GM23248 (cell line): Measurements from ENCODE around the gene BASP1. TPM values are rescaled to one million over a fixed set of nuclear protein-coding genes. Genes with fewer than 3 reads are reported as not detected.

Source experiments
- DNase-seq: peaks from one replicate; pipeline ENCODE4 v3.0.0-alpha.2; 2015
- H2AFZ ChIP-seq: fragments of 200-600 bp; sonication (generic); 2 replicates; pipeline ENCODE4 v1.6.1; 2016; ENCODE audit warnings: antibody characterized with exemption
- H3F3A ChIP-seq: fragments of 200-600 bp; sonication (generic); 2 replicates; pipeline ENCODE4 v1.6.1; 2016; ENCODE audit warnings: mild to moderate bottlenecking, antibody characterized with exemption, mixed run types; ENCODE audit not compliant: insufficient read depth
- H3K27ac ChIP-seq: fragments of 200-600 bp; sonication (generic); 2 replicates; pipeline ENCODE4 v1.5.1; 2016; ENCODE audit warnings: mild to moderate bottlenecking
- H3K27me3 ChIP-seq: fragments of 200-600 bp; sonication (generic); replicated peaks from 2 replicates; pipeline ENCODE4 v1.6.1; 2016; ENCODE audit warnings: mild to moderate bottlenecking; ENCODE audit not compliant: insufficient read depth
- H3K36me3 ChIP-seq: fragments of 200-600 bp; sonication (generic); 2 replicates; pipeline ENCODE4 v1.6.1; 2016; ENCODE audit warnings: low read depth, mild to moderate bottlenecking
- H3K4me1 ChIP-seq: fragments of 200-600 bp; sonication (generic); 2 replicates; pipeline ENCODE4 v1.6.1; 2016; ENCODE audit warnings: mild to moderate bottlenecking; ENCODE audit not compliant: insufficient read depth
- H3K4me2 ChIP-seq: fragments of 200-600 bp; sonication (generic); one replicate; pipeline ENCODE4 v1.6.1; 2016; ENCODE audit warnings: mild to moderate bottlenecking; ENCODE audit not compliant: unreplicated experiment
- H3K4me3 ChIP-seq: fragments of 200-600 bp; sonication (generic); 2 replicates; pipeline ENCODE4 v1.5.1; 2016; ENCODE audit warnings: mild to moderate bottlenecking
- H3K79me2 ChIP-seq: fragments of 200-600 bp; sonication (generic); 2 replicates; pipeline ENCODE4 v1.6.1; 2016; ENCODE audit warnings: mild to moderate bottlenecking; ENCODE audit not compliant: insufficient read depth
- H3K9ac ChIP-seq: fragments of 200-600 bp; sonication (generic); 2 replicates; pipeline ENCODE4 v1.6.1; 2016; ENCODE audit warnings: mild to moderate bottlenecking
- H3K9me2 ChIP-seq: fragments of 200-600 bp; sonication (generic); 2 replicates; pipeline ENCODE4 v1.6.1; 2016; ENCODE audit warnings: mixed run types, mild to moderate bottlenecking, moderate library complexity; ENCODE audit not compliant: insufficient read depth
- H3K9me3 ChIP-seq: fragments of 200-600 bp; sonication (generic); one replicate; pipeline ENCODE4 v1.6.1; 2017; ENCODE audit warnings: low read depth
- H4K20me1 ChIP-seq: fragments of 200-600 bp; sonication (generic); 2 replicates; pipeline ENCODE4 v1.6.0; 2016; ENCODE audit not compliant: insufficient read depth
- EZH2 ChIP-seq: fragments of 200-600 bp; sonication (generic); IDR thresholded peaks from 2 replicates; pipeline ENCODE4 v1.6.1; 2018; ENCODE audit warnings: antibody characterized with exemption, mild to moderate bottlenecking; ENCODE audit not compliant: insufficient read depth, poor library complexity, severe bottlenecking
- EZH2phosphoT487 ChIP-seq: fragments of 200-600 bp; sonication (generic); IDR thresholded peaks from 2 replicates; pipeline ENCODE4 v1.6.1; 2018; ENCODE audit warnings: antibody characterized with exemption, moderate library complexity, mild to moderate bottlenecking, low read depth; ENCODE audit not compliant: insufficient read depth
- WGBS, 2 experiments: methylation state at CpG; one replicate each; pipeline ENCODE4 v1.1.6; 2015 to 2017; ENCODE audit warnings: low lambda C conversion rate in 2 of 2, low coverage in 1 of 2; ENCODE audit errors: missing lambda C conversion rate in 2 of 2; 5-methylcytosine and 5-hydroxymethylcytosine counted together
- in situ Hi-C: fragments of 300-500 bp; cut with MboI; formaldehyde crosslinking; loops from 2 replicates; pipeline ENCODE4 v1.15.0; 2020
- polyA plus RNA-seq: library from polyadenylated mRNA; unstranded; fragments of >200 nt; fragmentation: Nextera tagmentation; extraction: Ambion mirVana; gene quantifications from 2 replicates; pipeline ENCODE4 v1.2.1, GENCODE V29; 2016
- total RNA-seq: library from RNA; depleted of rRNA; stranded (reverse); fragments of >200 nt; shearing (Covaris generic); gene quantifications from 2 replicates; pipeline ENCODE4 v1.2.3, GENCODE V29; 2014

Gene BASP1
- total and polyA plus RNA-seq, 2 experiments from 2014 or later: 58.4 to 121 TPM

- 84 to 91% methylated on average over 9 of the region's 9 CpGs for WGBS, 2 experiments
- Histone ChIP-seq H3K4me3 (no peak overlapping the region), H2AFZ (no peak overlapping the region), H3K79me2 (no peaks in the 10 kb centered on the region), H3K4me2 (no peak overlapping the region), H3K27ac (no peak overlapping the region), H3K9me3 (no peaks in the 10 kb centered on the region), H3K27me3 (no peaks in the 10 kb centered on the region), H3K36me3 (no peaks in the 10 kb centered on the region), H3K9me2 (no peaks in the 10 kb centered on the region), H3K9ac (no peak overlapping the region), H3K4me1 (no peaks in the 10 kb centered on the region), H3F3A (no peaks in the 10 kb centered on the region), H4K20me1 (no peaks in the 10 kb centered on the region)
- in situ Hi-C loops: no loop called here
- DNase-seq: no peak
- TF ChIP-seq EZH2phosphoT487: no peak
- TF ChIP-seq EZH2: no peak
Measured at GRCh38 chr5:17290540-17290974, 73.1 kb downstream of the BASP1 start.

DNA sequence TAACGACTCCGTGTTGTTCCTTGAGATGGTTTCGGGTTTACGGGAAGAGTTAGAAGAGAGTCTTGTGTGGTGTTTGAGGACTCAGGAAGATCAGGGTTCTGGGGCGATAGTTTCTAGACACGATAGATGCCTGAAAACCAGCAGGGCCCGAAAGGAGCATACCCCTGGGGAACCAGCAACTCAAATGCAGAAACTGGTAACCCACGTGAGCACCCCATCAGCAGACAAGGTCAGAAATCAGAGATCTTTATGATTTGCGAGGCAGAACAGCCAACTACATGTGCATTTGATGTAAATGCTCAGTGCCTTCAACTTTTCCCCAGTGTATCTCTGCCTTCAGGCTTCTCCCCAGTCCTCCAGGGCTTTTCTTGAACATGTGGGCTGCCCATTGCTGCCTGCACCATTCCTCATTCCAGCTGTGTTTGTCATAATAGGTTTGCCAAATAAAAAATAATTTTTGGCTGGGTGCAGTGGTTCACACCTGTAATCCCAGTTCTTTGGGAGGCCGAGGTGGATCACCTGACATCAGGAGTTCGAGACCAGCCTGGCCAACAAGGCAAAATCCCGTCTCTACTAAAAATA is 75.1 kb downstream of the BASP1 start:
- Histone ChIP-seq H4K20me1 (no peaks in the 10 kb centered on the region), H3K79me2 (no peaks in the 10 kb centered on the region), H3K9me3 (no peaks in the 10 kb centered on the region), H3K4me1 (no peaks in the 10 kb centered on the region), H3F3A (no peaks in the 10 kb centered on the region), H3K4me3 (no peak overlapping the region), H3K27me3 (no peaks in the 10 kb centered on the region), H3K9me2 (no peaks in the 10 kb centered on the region), H3K27ac (no peak overlapping the region), H3K9ac (no peak overlapping the region), H3K36me3 (no peaks in the 10 kb centered on the region), H2AFZ (no peak overlapping the region), H3K4me2 (no peak overlapping the region)
- no peak for DNase-seq
- no peak for TF ChIP-seq EZH2phosphoT487
- no peak for TF ChIP-seq EZH2
- 88 to 89% methylated on average over 12 of the region's 12 CpGs for WGBS, 2 experiments
- in situ Hi-C loops: no loop called here

- H3K36me3 ChIP-seq: no peaks in the 10 kb centered on the region
- no peaks in the 10 kb centered on the region for H3K4me1 ChIP-seq
- H3K4me3 ChIP-seq: no peak overlapping the region
- no peak overlapping the region for H3K9ac ChIP-seq
- no peaks in the 10 kb centered on the region for H3K79me2 ChIP-seq
- no peaks in the 10 kb centered on the region for H4K20me1 ChIP-seq
- in situ Hi-C loops: no loop called here
- no peak overlapping the region for H3K27ac ChIP-seq
- WGBS, 2 experiments: 88 to 92% methylated on average over 8 of the region's 8 CpGs
- TF ChIP-seq EZH2 (no peak), EZH2phosphoT487 (no peak)
- no peaks in the 10 kb centered on the region for H3K9me3 ChIP-seq
- no peaks in the 10 kb centered on the region for H3K9me2 ChIP-seq
- no peaks in the 10 kb centered on the region for H3K27me3 ChIP-seq
- no peaks in the 10 kb centered on the region for H3F3A ChIP-seq
- no peak overlapping the region for H3K4me2 ChIP-seq
- no peak for DNase-seq
- H2AFZ ChIP-seq: no peak overlapping the region
Measured at GRCh38 chr5:17294639-17295311, 77.3 kb downstream of the BASP1 start.

GRCh38 chr5:17295671-17296070 is 78.2 kb downstream of the BASP1 start:
- WGBS, 2 experiments: 55 to 56% methylated on average over 3 of the region's 3 CpGs
- H3K79me2 ChIP-seq: no peaks in the 10 kb centered on the region

More at GRCh38 chr5:17295671-17296070, 78.2 kb downstream of the BASP1 start:
- no peaks in the 10 kb centered on the region for H3K9me3 ChIP-seq
- in situ Hi-C loops: no loop called here
- no peak for DNase-seq
- H3K36me3 ChIP-seq: no peaks in the 10 kb centered on the region
- no peak overlapping the region for H2AFZ ChIP-seq
- H3K27me3 ChIP-seq: no peaks in the 10 kb centered on the region
- no peak overlapping the region for H3K27ac ChIP-seq
- H3K4me2 ChIP-seq: no peak overlapping the region
- H4K20me1 ChIP-seq: no peaks in the 10 kb centered on the region
- H3F3A ChIP-seq: no peaks in the 10 kb centered on the region
- no peaks in the 10 kb centered on the region for H3K4me1 ChIP-seq
- H3K9ac ChIP-seq: no peak overlapping the region
- TF ChIP-seq EZH2phosphoT487: no peak
- no peak for TF ChIP-seq EZH2
- H3K9me2 ChIP-seq: no peaks in the 10 kb centered on the region
- no peak overlapping the region for H3K4me3 ChIP-seq
